Osteocyte (in vitro differentiated cells): ENCODE results near the gene LRRC19. TPM values are rescaled to one million over a fixed set of nuclear protein-coding genes. Genes with fewer than 3 reads are reported as not detected.

Source experiments
- DNase-seq: peaks from one replicate; pipeline ENCODE4 v3.0.0; 2021; ENCODE audit warnings: mixed read lengths; ENCODE audit not compliant: unreplicated experiment; ENCODE audit errors: extremely low spot score
- H3K27ac Mint-ChIP-seq: one replicate; pipeline ENCODE4 v1.8.0; 2021; ENCODE audit warnings: mild to moderate bottlenecking, mixed read lengths; ENCODE audit not compliant: unreplicated experiment
- H3K27me3 Mint-ChIP-seq: one replicate; pipeline ENCODE4 v1.8.0; 2021; ENCODE audit warnings: mixed read lengths; ENCODE audit not compliant: unreplicated experiment
- H3K36me3 Mint-ChIP-seq: one replicate; pipeline ENCODE4 v1.8.0; 2021; ENCODE audit warnings: mixed read lengths; ENCODE audit not compliant: unreplicated experiment
- H3K4me1 Mint-ChIP-seq: one replicate; pipeline ENCODE4 v1.8.0; 2021; ENCODE audit warnings: mixed read lengths; ENCODE audit not compliant: unreplicated experiment
- H3K4me3 Mint-ChIP-seq: one replicate; pipeline ENCODE4 v1.8.0; 2021; ENCODE audit warnings: mild to moderate bottlenecking, moderate library complexity, mixed read lengths; ENCODE audit not compliant: unreplicated experiment
- H3K9me3 Mint-ChIP-seq: one replicate; pipeline ENCODE4 v1.8.0; 2021; ENCODE audit warnings: mixed read lengths; ENCODE audit not compliant: unreplicated experiment
- total RNA-seq: library from RNA; stranded (reverse); gene quantifications from 2 replicates; pipeline ENCODE4 v1.2.1, GENCODE V29; 2021
- TF ChIP-seq, protein P1 (sequence below): fragments of 200-600 bp; sonication (generic); IDR thresholded peaks from 2 replicates; pipeline ENCODE4 v1.5.0; 2021; ENCODE audit warnings: antibody characterized with exemption, mild to moderate bottlenecking, moderate library complexity

LRRC19 gene
- total RNA-seq, 1 donor from 2014 or later: not detected

DNA sequence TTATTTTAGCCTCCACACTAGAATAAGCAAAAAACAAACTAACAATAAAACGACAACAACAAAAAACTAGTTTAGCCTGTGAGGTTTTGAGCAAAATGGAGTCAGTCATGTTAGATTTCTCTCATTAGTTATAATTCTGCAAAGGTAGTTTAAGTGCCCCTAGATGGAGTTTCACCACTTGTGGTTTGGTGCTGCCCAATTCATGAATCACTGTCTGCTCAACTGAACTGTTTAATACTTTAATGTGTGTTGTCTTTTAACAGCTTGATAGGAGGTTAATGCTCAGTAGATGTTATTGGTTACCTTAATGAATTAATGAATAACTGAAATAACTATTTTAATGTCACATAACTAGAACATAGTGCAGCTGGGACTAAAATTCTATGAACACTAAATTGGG is 55.0 kb downstream of the LRRC19 start:
- no peak for DNase-seq
- Mint-ChIP-seq H3K27me3 (no peaks in the 10 kb centered on the region), H3K4me1 (peaks cover 20% of the 10 kb centered on the region), H3K9me3 (no peaks in the 10 kb centered on the region), H3K36me3 (no peaks in the 10 kb centered on the region), H3K4me3 (no peak overlapping the region), H3K27ac (no peak overlapping the region)
- TF ChIP-seq, protein P1, sequence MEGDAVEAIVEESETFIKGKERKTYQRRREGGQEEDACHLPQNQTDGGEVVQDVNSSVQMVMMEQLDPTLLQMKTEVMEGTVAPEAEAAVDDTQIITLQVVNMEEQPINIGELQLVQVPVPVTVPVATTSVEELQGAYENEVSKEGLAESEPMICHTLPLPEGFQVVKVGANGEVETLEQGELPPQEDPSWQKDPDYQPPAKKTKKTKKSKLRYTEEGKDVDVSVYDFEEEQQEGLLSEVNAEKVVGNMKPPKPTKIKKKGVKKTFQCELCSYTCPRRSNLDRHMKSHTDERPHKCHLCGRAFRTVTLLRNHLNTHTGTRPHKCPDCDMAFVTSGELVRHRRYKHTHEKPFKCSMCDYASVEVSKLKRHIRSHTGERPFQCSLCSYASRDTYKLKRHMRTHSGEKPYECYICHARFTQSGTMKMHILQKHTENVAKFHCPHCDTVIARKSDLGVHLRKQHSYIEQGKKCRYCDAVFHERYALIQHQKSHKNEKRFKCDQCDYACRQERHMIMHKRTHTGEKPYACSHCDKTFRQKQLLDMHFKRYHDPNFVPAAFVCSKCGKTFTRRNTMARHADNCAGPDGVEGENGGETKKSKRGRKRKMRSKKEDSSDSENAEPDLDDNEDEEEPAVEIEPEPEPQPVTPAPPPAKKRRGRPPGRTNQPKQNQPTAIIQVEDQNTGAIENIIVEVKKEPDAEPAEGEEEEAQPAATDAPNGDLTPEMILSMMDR: no peak

DNA sequence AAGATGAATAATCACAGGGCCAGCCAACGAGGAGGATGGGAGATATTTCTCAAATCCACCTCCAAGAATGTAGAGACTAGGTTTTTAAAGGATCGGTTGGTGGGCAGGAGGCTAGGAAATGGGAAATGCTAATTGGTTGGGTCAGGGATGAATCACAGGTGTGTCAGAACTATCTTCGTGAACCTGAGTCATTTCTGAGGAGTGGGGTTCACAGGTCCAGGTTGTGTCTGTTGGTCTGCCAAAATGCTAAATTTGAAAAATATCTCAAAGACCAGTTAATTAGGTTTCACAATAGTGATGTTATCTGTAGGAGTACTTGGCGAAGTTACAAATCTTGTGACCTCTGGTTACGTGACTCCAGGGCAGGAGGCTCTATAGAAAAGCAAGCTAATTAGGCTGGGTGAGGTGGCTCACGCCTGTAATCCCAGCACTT is 55.8 kb downstream of the LRRC19 start:
- H3K27ac Mint-ChIP-seq: no peak overlapping the region
- no peak overlapping the region for H3K4me3 Mint-ChIP-seq
- no peaks in the 10 kb centered on the region for H3K27me3 Mint-ChIP-seq
- DNase-seq: no peak
- H3K36me3 Mint-ChIP-seq: no peaks in the 10 kb centered on the region
- TF ChIP-seq, protein P1: no peak
- peaks cover 22% of the 10 kb centered on the region for H3K4me1 Mint-ChIP-seq
- H3K9me3 Mint-ChIP-seq: no peaks in the 10 kb centered on the region

DNA sequence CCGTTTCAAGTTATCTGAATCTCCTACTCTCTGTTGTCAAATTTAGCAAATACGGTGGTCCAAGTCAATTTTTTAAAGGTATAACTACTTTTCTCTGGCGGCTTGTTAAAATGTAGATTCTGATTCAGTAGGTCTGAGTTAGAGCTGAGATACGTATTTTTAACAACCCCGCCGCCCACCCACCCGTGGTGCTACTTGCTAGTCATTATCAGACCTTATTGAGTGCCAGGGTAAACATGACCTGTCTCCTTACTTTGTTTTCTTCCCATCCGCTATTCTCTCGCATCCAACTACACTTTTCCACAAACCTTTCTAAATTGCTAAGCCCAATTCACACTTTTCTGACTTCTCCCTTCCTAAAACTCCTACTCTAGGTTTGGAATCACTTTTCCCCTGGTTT is 57.7 kb downstream of the LRRC19 start:
- Mint-ChIP-seq H3K4me3 (peak overlapping the region; percentile 93), H3K36me3 (peaks cover 6% of the 10 kb centered on the region), H3K9me3 (no peaks in the 10 kb centered on the region), H3K4me1 (peaks cover 36% of the 10 kb centered on the region), H3K27me3 (no peaks in the 10 kb centered on the region), H3K27ac (peak overlapping the region; percentile 100)
- DNase-seq: no peak
- TF ChIP-seq, protein P1: no peak

DNA sequence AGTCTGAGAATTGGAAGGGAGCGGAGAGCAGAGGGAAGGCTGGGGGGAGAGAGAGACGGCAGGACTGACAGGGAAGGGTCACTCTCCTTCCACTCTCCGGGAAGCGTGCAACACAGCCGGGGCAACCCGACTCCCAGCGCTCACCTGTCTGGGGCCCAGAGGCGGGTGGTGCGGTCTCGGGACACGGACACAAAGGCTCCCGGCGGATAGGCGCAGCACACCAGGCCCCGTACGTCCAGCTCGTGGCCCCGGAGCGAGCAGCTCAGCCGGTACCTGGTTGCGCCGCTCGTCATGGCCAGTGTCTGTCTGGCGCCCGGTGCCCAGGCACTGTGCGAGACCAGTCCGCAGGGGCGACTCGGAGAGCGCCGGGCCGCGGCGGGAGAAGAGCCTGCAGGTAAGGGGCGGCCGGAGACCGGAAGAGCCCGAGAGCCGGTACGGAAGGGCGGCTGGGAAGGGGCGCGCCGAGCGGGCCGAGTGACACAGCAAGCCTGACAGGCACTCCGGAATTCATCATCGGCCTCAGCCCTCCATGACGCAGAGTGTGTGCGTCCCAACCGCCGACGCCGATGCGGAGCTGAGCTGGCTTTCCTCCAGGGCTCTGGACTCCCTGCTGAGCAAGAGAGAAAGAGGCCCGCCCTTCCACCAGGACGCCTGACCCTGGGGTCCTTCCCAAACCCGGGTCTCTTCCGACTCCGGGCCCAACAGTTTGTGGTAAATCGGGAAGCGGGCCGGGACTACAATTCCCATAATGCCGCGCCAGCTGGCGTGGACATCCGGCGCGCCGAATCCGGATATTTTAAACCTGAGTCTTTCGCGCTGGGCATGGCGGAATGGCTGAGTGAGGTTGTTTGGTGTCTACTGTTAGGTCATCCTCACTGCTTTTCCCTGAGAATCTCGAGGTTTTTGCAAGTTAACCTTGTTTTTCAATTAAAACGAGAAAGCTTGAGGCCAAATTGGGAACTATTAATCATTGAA is 58.4 kb downstream of the LRRC19 start, which contains the start of gene PLAA:
PLAA (minus strand) TSS at position 490 of the 975 bp plus-strand sequence; CDS start at position 293, 197 bp downstream.
- Mint-ChIP-seq H3K4me3 (peak within 1 kb of the TSS; percentile 93), H3K36me3 (peaks cover 6% of the 10 kb centered on the region), H3K27me3 (no peaks in the 10 kb centered on the region), H3K9me3 (no peaks in the 10 kb centered on the region), H3K4me1 (peaks cover 36% of the 10 kb centered on the region), H3K27ac (peak within 1 kb of the TSS; percentile 100)
- TF ChIP-seq, protein P1: no peak
- DNase-seq: peak; percentile 94

DNA sequence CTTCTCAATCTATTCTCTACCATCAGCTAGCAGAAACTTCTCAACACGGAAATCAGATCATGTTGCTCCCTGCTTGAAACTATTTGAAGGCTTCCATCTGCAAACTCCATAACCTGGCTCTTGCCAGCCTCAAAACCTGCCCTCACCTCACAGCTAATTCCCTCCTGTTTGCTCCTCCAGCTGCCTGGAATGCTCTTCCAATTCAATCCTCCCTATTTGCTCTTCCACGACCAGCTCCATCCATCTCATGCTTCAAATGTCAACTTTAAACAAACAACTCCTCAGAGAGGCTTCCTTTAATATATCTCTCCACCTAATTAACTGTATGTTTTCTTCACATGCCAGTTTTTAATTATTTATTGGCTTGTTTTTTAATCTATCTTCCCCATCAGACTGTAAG is 59.9 kb downstream of the LRRC19 start:
- H3K4me1 Mint-ChIP-seq: peaks cover 38% of the 10 kb centered on the region
- H3K36me3 Mint-ChIP-seq: peaks cover 6% of the 10 kb centered on the region
- H3K4me3 Mint-ChIP-seq: peak overlapping the region; percentile 93
- DNase-seq: no peak
- H3K9me3 Mint-ChIP-seq: no peaks in the 10 kb centered on the region
- H3K27me3 Mint-ChIP-seq: no peaks in the 10 kb centered on the region
- TF ChIP-seq, protein P1: no peak
- peak overlapping the region; percentile 100 for H3K27ac Mint-ChIP-seq
